BJ (cell line): ENCODE measurements around the gene GCSH. TPM values are rescaled to one million over a fixed set of nuclear protein-coding genes. Genes with fewer than 3 reads are reported as not detected.

ENCODE experiments used
- CTCF ChIA-PET: fragments of 350-600 bp; formaldehyde crosslinking; extraction: SDS; loops from one replicate; lab custom pipeline; 2021; ENCODE audit warnings: antibody characterized with exemption, inconsistent platforms; lab: Yijun Ruan, JAX
- POLR2A ChIA-PET: fragments of 300-600 bp; sonication (Branson Sonifier 250); formaldehyde crosslinking; extraction: SDS; loops from one replicate; lab custom pipeline; 2021; ENCODE audit warnings: antibody characterized with exemption; lab: Charles Lee
- DNase-seq: peaks from one replicate; pipeline ENCODE4 v3.0.0-alpha.2; 2011; ENCODE audit warnings: low read depth
- H3K27me3 ChIP-seq: 2 replicates; pipeline ENCODE4 v1.6.0; 2011; ENCODE audit warnings: low read length; ENCODE audit not compliant: control insufficient read depth, insufficient read depth
- H3K36me3 ChIP-seq: 2 replicates; pipeline ENCODE4 v1.5.1; 2011; ENCODE audit warnings: low read length; ENCODE audit not compliant: control insufficient read depth, insufficient read depth
- H3K4me3 ChIP-seq: 2 replicates; pipeline ENCODE4 v1.5.1; 2011; ENCODE audit warnings: low read depth, mild to moderate bottlenecking, control low read depth, low read length
- polyA plus RNA-seq: library from polyadenylated mRNA; depleted of rRNA; stranded (reverse); fragments of >200 nt; gene quantifications from 2 replicates; pipeline ENCODE4 v1.2.3, GENCODE V29; 2011; rRNA removed
- small RNA-seq: library from RNA; depleted of rRNA; stranded (forward); fragments of <200 nt; gene quantifications from one replicate; pipeline ENCODE3, GENCODE V24; 2012; ENCODE audit warnings: low replicate concordance, low read depth; ENCODE audit not compliant: insufficient read length
- TF ChIP-seq, protein P1 (sequence below): IDR thresholded peaks from 2 replicates; pipeline ENCODE4 v1.5.1; 2011; ENCODE audit warnings: low read depth, mild to moderate bottlenecking, control low read depth, inconsistent platforms, low read length, moderate library complexity; ENCODE audit not compliant: insufficient read depth

Gene GCSH
- polyA plus RNA-seq, 1 experiment = 6.2 TPM

GRCh38 chr16:81036751-81037350 is 59.3 kb downstream of the GCSH start:
- no peak for DNase-seq
- TF ChIP-seq, protein P1, sequence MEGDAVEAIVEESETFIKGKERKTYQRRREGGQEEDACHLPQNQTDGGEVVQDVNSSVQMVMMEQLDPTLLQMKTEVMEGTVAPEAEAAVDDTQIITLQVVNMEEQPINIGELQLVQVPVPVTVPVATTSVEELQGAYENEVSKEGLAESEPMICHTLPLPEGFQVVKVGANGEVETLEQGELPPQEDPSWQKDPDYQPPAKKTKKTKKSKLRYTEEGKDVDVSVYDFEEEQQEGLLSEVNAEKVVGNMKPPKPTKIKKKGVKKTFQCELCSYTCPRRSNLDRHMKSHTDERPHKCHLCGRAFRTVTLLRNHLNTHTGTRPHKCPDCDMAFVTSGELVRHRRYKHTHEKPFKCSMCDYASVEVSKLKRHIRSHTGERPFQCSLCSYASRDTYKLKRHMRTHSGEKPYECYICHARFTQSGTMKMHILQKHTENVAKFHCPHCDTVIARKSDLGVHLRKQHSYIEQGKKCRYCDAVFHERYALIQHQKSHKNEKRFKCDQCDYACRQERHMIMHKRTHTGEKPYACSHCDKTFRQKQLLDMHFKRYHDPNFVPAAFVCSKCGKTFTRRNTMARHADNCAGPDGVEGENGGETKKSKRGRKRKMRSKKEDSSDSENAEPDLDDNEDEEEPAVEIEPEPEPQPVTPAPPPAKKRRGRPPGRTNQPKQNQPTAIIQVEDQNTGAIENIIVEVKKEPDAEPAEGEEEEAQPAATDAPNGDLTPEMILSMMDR = no peak
- ChIA-PET CTCF (interaction anchor here (1.4 to 3.1 kb wide), 11 partner anchors 9 to 702 kb away, joined by 3 to 27 read pairs (median 11); no protein-coding TSS in a partner anchor), POLR2A (no interaction called here)
- H3K4me3 ChIP-seq = peak overlapping the region; percentile 71
- no peaks in the 10 kb centered on the region for H3K27me3 ChIP-seq
- H3K36me3 ChIP-seq = no peaks in the 10 kb centered on the region

DNA sequence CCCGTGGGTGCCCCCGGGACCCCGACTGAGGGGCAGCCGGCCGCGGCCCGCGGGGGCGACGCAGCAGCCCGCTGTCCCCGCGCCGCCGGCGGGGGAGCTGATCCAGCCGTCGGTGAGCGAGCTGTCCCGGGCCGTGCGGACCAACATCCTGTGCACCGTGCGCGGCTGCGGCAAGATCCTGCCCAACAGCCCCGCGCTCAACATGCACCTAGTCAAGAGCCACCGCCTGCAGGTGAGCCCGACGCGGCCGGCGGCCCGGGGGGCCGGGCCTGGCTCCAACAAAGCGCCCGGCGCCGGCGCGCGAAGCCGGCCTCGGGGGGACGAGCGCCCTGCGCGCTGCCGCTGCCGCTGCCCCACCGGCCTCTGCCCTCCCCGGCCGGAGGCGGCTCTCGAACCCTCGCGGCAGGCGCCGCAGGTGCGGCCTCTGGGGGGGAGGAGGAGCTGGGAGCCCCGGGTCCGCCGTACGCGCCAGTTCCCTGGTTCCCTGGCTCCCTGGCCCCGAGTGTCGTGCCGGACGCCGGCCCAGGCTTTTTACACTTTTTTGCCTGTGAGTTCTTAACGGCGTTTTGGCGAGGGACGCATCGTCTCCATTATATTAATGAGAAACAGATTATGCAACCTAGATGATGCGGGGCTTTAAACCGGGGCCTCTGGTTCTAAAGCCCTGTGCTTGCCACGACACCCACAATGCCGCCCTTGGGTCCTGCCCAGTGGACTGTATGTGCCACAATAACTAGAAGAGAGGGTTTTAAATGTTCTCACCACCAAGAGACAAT is 60.0 kb downstream of the GCSH start:
- peak overlapping the region; percentile 71 for H3K4me3 ChIP-seq
- no peak for DNase-seq
- H3K36me3 ChIP-seq = no peaks in the 10 kb centered on the region
- no peaks in the 10 kb centered on the region for H3K27me3 ChIP-seq
- ChIA-PET CTCF (interaction anchor here (0.6 to 3.1 kb wide), 54 partner anchors 10 to 708 kb away, joined by 3 to 27 read pairs (median 4); partner anchors contain the start of genes CENPN and CMC2), POLR2A (no interaction called here)
- TF ChIP-seq, protein P1 = no peak

GRCh38 chr16:81035398-81035974 is 60.7 kb downstream of the GCSH start, which contains the start of gene ATMIN:
TSS of gene ATMIN (plus strand) at chr16:81035842. CDS start at chr16:81035871, 29 bp downstream.
- POLR2A ChIA-PET = no interaction called here
- peak within 1 kb of the TSS; percentile 71 for H3K4me3 ChIP-seq
- no peaks in the 10 kb centered on the region for H3K27me3 ChIP-seq
- peak; percentile 9 for DNase-seq
- no peaks in the 10 kb centered on the region for H3K36me3 ChIP-seq
- CTCF ChIA-PET = interaction anchor here (0.6 to 3.1 kb wide), 56 partner anchors 10 to 709 kb away, joined by 3 to 27 read pairs (median 4); partner anchors contain the start of genes CENPN and CMC2
- TF ChIP-seq, protein P1 = peak; percentile 80

Small RNA genes lying within 50 kb of the gene (small RNA-seq; reads per million reads assigned to genes)
- gene AC092718.3 = not detected
- not detected for gene RNU6-1191P

Other genes starting within 250 kb of the GCSH start
- gene CMC2, start 89.5 kb downstream of the GCSH start, polyA plus RNA-seq = 56.4 and 101 TPM in 2 replicates
- 24.8 and 38.2 TPM in 2 replicates for gene CENPN, start 89.2 kb downstream of the GCSH start, polyA plus RNA-seq
- 22.3 and 34.7 TPM in 2 replicates for gene ATMIN, start 60.6 kb downstream of the GCSH start, polyA plus RNA-seq
- 0.43 and 0.87 TPM in 2 replicates for gene C16orf46, start 19.2 kb downstream of the GCSH start, polyA plus RNA-seq
- gene BCO1, start 142.3 kb upstream of the GCSH start, polyA plus RNA-seq = not detected in 2 replicates
- gene GAN, start 218.6 kb upstream of the GCSH start, polyA plus RNA-seq = 2.1 and 4.1 TPM in 2 replicates